ENCODE results near the gene WNK2.

WNK2 gene

DNA sequence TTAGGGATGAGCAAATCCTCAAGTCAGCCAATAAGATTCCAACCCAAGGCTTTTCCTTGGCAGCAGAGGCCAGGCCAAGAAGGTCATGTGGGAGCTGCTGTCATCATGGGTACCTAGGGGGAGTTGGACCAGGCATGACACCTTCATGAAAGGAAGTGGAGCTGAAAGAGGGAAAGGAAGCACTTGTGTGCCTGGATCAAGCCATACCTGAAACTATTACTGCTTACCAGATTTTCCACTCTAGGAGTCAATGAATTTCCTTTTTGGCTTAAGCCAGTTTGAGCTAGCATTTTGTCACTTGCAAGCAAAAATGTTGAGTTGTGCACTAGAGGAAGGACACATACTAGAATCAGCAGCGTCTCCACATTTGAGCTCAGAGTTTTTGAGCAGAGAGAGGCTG is 14.5 kb upstream of the WNK2 start:
- H3K36me3 ChIP-seq (ENCODE audit: insufficient read depth, low read length): no peaks in the 10 kb centered on the region
- no peaks in the 10 kb centered on the region for H3K9me3 ChIP-seq (ENCODE audit: low read depth, low read length)
- no peak overlapping the region for H3K4me3 ChIP-seq
- TF ChIP-seq FOXP2 (optimal IDR thresholded peaks at IDR 0.05; ENCODE audit: control extremely low read depth, extremely low read length, insufficient read depth): no peak
- no peak for TF ChIP-seq EZH2 (IDR thresholded peaks at IDR 0.05)
- no peak for TF ChIP-seq POLR2AphosphoS5 (IDR thresholded peaks at IDR 0.05; ENCODE audit: borderline replicate concordance, low read depth, low read length)
- no peak for DNase-seq (ENCODE audit: low read depth, low spot score)
- H3K9ac ChIP-seq (ENCODE audit: insufficient read length): no peak overlapping the region
- no peak overlapping the region for H3K27ac ChIP-seq

DNA sequence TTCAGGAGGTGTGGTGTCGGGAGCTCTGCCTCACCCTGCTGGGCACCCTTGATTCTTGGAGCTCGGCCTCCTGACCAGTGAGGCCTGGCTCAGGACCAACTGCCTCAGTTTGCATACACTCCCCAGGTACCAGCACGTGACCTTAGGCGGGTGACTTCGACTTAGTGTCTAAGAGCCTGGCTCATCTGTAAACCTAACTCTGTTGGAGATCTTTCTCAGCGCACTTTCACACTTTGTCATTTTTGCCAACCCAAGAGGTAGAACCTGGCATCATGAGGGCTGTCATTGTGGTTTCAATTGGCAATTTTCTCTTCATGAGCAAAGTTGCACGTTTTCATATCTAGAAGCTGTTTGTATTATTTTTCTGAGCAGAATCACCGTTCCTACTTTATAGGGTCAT is 13.4 kb upstream of the WNK2 start:
- TF ChIP-seq EZH2 (IDR thresholded peaks at IDR 0.05) (no peak), POLR2AphosphoS5 (IDR thresholded peaks at IDR 0.05; ENCODE audit: borderline replicate concordance, low read depth, low read length) (no peak)
- Histone ChIP-seq H3K9ac (ENCODE audit: insufficient read length) (no peak overlapping the region), H3K36me3 (ENCODE audit: insufficient read depth, low read length) (no peaks in the 10 kb centered on the region), H3K9me3 (ENCODE audit: low read depth, low read length) (no peaks in the 10 kb centered on the region), H3K27ac (no peak overlapping the region), H3K4me3 (no peak overlapping the region)
- DNase-seq (ENCODE audit: low read depth, low spot score): no peak

DNA sequence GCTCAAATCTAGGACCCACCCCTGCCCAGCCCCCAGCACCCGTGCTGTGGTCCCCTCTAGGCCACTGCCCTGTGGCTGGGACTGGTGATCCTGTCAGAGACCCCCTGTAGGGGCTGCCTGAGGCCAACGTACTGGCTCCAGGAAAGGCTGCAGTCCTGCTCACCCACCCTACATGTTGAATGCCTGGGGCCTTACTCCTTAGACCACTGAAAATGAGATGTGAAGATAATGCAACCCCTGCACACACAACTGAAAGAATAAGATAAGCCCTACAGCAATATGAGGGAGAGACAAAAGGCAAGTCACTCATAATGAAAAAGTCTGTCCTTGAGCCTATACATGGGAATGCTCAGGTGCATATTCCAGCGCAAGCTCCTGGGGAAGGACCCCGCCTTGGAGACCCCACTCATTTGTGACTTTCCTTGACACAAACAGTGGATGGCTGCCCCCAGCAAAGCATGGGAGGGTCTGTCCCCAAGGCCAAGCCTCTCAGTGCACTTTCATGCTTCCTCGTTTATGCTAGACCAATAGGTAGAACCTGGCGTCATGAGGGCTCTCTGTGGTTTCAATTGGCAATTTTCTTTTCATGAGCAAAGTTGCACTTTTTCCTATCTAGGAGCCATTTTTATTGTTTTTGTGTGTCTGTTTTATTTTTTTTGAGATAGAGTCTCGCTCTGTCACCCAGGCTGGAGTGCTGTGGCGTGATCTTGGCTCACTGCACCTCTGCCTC is 12.5 kb upstream of the WNK2 start:
- H3K27ac ChIP-seq: no peak overlapping the region
- H3K9ac ChIP-seq (ENCODE audit: insufficient read length): no peak overlapping the region
- DNase-seq (ENCODE audit: low read depth, low spot score): no peak
- no peaks in the 10 kb centered on the region for H3K9me3 ChIP-seq (ENCODE audit: low read depth, low read length)
- H3K36me3 ChIP-seq (ENCODE audit: insufficient read depth, low read length): no peaks in the 10 kb centered on the region
- no peak overlapping the region for H3K4me3 ChIP-seq
- no peak for TF ChIP-seq POLR2AphosphoS5 (IDR thresholded peaks at IDR 0.05; ENCODE audit: borderline replicate concordance, low read depth, low read length)
- no peak for TF ChIP-seq FOXP2 (optimal IDR thresholded peaks at IDR 0.05; ENCODE audit: control extremely low read depth, extremely low read length, insufficient read depth)
- no peak for TF ChIP-seq EZH2 (IDR thresholded peaks at IDR 0.05)

DNA sequence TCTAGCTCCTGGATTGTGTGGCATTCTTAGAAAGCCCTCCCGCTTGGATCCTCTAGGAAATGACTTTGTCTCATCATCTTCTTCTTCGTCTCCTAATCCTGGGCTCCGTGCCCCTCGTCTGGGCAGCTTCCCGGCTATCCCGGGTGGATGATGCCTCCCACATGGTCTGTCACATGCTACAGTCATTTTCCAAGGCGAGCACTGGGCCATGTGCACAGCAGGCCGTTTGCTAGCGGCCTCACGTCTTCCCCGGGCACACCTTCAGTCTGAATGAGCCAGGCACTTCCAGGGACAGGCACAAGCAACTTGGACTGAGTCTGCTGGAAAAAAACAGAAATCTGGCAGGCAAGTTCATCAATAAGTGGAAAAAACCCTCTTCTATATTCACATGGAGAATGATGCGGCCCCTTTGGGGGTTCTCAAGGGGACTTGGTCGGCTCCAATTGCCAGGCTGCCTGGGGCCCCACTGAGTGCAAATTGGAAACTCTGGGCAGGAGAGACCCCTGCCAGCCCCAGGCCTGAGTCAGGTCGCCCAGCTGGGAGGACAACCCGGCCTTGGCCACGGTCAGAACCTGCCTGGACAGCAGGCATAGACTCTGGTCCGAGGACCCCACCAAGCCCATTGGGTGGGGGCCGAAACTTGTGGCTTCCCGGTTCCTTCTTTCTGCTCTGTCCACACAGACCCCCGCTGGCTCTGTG is 11.1 kb upstream of the WNK2 start:
- H3K9ac ChIP-seq (ENCODE audit: insufficient read length): no peak overlapping the region
- no peaks in the 10 kb centered on the region for H3K36me3 ChIP-seq (ENCODE audit: insufficient read depth, low read length)
- no peak overlapping the region for H3K4me3 ChIP-seq
- H3K27ac ChIP-seq: no peak overlapping the region
- DNase-seq (ENCODE audit: low read depth, low spot score): no peak
- no peaks in the 10 kb centered on the region for H3K9me3 ChIP-seq (ENCODE audit: low read depth, low read length)
- TF ChIP-seq EZH2 (IDR thresholded peaks at IDR 0.05) (no peak), FOXP2 (optimal IDR thresholded peaks at IDR 0.05; ENCODE audit: control extremely low read depth, extremely low read length, insufficient read depth) (no peak), POLR2AphosphoS5 (IDR thresholded peaks at IDR 0.05; ENCODE audit: borderline replicate concordance, low read depth, low read length) (no peak)

DNA sequence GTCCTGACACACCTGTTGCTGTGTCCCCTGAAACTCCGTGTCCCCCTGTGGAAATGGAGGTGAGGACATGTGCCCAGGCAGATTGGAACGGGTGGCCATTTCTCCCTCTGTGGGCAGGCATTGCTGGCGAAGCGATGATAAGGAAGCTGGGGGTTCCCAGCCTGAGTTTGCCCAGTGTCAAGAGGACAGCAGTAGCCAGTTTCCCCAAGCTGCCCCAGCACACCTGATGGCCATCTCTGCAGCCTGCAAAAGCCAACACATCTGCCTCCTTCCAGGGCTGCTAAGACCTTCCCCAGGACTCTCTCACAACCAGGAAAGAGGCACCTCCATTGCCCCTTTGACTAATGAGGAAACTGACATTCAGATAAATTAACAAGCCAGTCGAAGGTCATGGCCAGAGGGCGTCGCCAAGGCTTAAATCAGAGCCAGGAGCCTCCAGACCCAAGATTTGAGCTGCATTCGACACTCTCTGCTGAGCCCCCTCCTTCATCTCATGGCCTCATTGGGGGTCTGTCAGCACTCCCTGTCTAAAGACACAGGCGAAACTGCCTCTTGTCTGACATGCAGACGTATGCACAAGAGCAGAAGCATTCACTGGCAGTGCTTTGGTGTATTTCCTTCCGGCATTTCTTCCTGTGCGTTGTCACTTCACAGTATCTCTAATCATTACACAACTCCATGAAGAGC is 10.4 kb upstream of the WNK2 start:
- Histone ChIP-seq H3K36me3 (ENCODE audit: insufficient read depth, low read length) (no peaks in the 10 kb centered on the region), H3K9me3 (ENCODE audit: low read depth, low read length) (no peaks in the 10 kb centered on the region), H3K9ac (ENCODE audit: insufficient read length) (no peak overlapping the region), H3K27ac (no peak overlapping the region), H3K4me3 (no peak overlapping the region)
- TF ChIP-seq POLR2AphosphoS5 (IDR thresholded peaks at IDR 0.05; ENCODE audit: borderline replicate concordance, low read depth, low read length) (no peak), FOXP2 (optimal IDR thresholded peaks at IDR 0.05; ENCODE audit: control extremely low read depth, extremely low read length, insufficient read depth) (no peak), EZH2 (IDR thresholded peaks at IDR 0.05) (no peak)
- DNase-seq (ENCODE audit: low read depth, low spot score): no peak

DNA sequence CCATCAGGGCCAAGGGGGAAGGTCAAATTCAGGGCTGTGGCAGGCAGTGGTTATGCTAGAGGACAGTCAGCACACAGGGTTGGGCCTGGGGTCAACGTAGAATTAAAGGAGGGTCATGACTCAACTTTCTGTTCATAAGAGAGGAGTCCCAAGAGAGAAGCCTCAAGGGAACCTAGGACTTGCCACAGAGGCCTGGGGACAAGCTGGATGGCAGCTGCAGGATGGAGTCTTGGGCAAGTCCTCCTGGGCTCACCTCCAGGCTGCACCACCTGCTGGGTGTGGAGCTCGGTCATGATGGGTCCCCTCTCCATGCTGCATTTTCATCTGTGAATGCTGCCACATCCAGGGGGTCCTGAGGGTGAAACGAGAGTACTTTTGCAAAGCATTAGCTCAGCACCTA is 9.0 kb upstream of the WNK2 start:
- DNase-seq (ENCODE audit: low read depth, low spot score): no peak
- no peak overlapping the region for H3K27ac ChIP-seq
- no peaks in the 10 kb centered on the region for H3K9me3 ChIP-seq (ENCODE audit: low read depth, low read length)
- H3K36me3 ChIP-seq (ENCODE audit: insufficient read depth, low read length): no peaks in the 10 kb centered on the region
- TF ChIP-seq FOXP2 (optimal IDR thresholded peaks at IDR 0.05; ENCODE audit: control extremely low read depth, extremely low read length, insufficient read depth) (no peak), EZH2 (IDR thresholded peaks at IDR 0.05) (no peak), POLR2AphosphoS5 (IDR thresholded peaks at IDR 0.05; ENCODE audit: borderline replicate concordance, low read depth, low read length) (no peak)
- no peak overlapping the region for H3K4me3 ChIP-seq
- H3K9ac ChIP-seq (ENCODE audit: insufficient read length): no peak overlapping the region

DNA sequence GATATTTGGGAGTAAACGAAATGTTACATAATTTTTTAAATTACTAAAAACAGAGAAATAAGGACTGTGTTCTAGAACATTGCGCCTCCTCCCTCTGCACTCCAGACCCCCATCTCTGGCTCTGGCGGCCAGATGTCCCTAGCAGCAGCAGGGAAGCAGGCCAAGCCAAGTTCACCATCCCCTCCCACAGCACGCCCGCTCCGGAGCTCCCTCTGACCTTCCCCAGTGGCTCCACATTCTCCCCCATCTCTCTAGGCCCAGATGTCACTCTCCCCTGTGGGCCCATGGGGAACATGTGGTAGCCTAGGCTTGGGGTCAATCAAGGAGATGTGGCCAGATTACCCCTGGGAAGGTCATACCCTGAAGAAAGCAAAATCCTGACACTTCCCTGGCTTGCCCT is 6.3 kb upstream of the WNK2 start:
- H3K27ac ChIP-seq: no peak overlapping the region
- no peak for DNase-seq (ENCODE audit: low read depth, low spot score)
- H3K9ac ChIP-seq (ENCODE audit: insufficient read length): no peak overlapping the region
- no peak overlapping the region for H3K4me3 ChIP-seq
- H3K9me3 ChIP-seq (ENCODE audit: low read depth, low read length): no peaks in the 10 kb centered on the region
- no peaks in the 10 kb centered on the region for H3K36me3 ChIP-seq (ENCODE audit: insufficient read depth, low read length)
- no peak for TF ChIP-seq EZH2 (IDR thresholded peaks at IDR 0.05)
- no peak for TF ChIP-seq POLR2AphosphoS5 (IDR thresholded peaks at IDR 0.05; ENCODE audit: borderline replicate concordance, low read depth, low read length)
- TF ChIP-seq FOXP2 (optimal IDR thresholded peaks at IDR 0.05; ENCODE audit: control extremely low read depth, extremely low read length, insufficient read depth): no peak
